COR-L47 (cell line): ENCODE results near the gene COLEC11.
"Not testable (repeated sequence)": the region's sequence is repeated elsewhere in the genome, so short reads cannot be mapped to it uniquely, and the experiment has no call there.

Experiments
- DNase-seq: peaks from one replicate; lab custom pipeline; 2025; lab: John Stamatoyannopoulos, UW

The COLEC11 gene

GRCh38 chr2:3606028-3606369, 11.1 kb downstream of the COLEC11 start:
- no peak for DNase-seq

GRCh38 chr2:3606370-3607201, 11.7 kb downstream of the COLEC11 start:
- DNase-seq = no peak

- no peak for DNase-seq
These were observed 13.7 kb downstream of the COLEC11 start for GRCh38 chr2:3608373-3609278.

GRCh38 chr2:3609279-3609673, 14.4 kb downstream of the COLEC11 start:
- not testable (repeated sequence) for DNase-seq

GRCh38 chr2:3610415-3610814, 15.5 kb downstream of the COLEC11 start:
- no peak for DNase-seq

- DNase-seq = no peak
These were observed 16.1 kb downstream of the COLEC11 start for GRCh38 chr2:3610881-3611505.

- no peak for DNase-seq
These were observed 16.7 kb downstream of the COLEC11 start for GRCh38 chr2:3611589-3611988.

GRCh38 chr2:3612639-3613523, 18.0 kb downstream of the COLEC11 start:
- DNase-seq = no peak

- no peak for DNase-seq
These were observed 18.6 kb downstream of the COLEC11 start for GRCh38 chr2:3613524-3613905.

GRCh38 chr2:3614743-3615142, 19.8 kb downstream of the COLEC11 start:
- not testable (repeated sequence) for DNase-seq

GRCh38 chr2:3615541-3616200, 20.8 kb downstream of the COLEC11 start:
- DNase-seq = not testable (repeated sequence)

- DNase-seq = not testable (repeated sequence)
These were observed 21.7 kb downstream of the COLEC11 start for GRCh38 chr2:3616435-3617197.

- DNase-seq = no peak
These were observed 22.4 kb downstream of the COLEC11 start for GRCh38 chr2:3617198-3617890.

GRCh38 chr2:3618367-3618766, 23.5 kb downstream of the COLEC11 start:
- DNase-seq = no peak

GRCh38 chr2:3619033-3619432, 24.1 kb downstream of the COLEC11 start:
- DNase-seq = no peak

- not testable (repeated sequence) for DNase-seq
These were observed 24.7 kb downstream of the COLEC11 start for GRCh38 chr2:3619661-3620060.

- DNase-seq = no peak
These were observed 25.9 kb downstream of the COLEC11 start for GRCh38 chr2:3620834-3621233.

GRCh38 chr2:3622967-3623366, 28.1 kb downstream of the COLEC11 start:
- DNase-seq = no peak

- no peak for DNase-seq
These were observed 29.3 kb downstream of the COLEC11 start for GRCh38 chr2:3624059-3624794.
